ENCODE measurements around the gene MFSD11.
"Not testable (repeated sequence)": the region's sequence is repeated elsewhere in the genome, so short reads cannot be mapped to it uniquely, and the experiment has no call there.

The MFSD11 gene

GRCh38 chr17:76696763-76697701 lies 40.9 kb upstream of the MFSD11 start:
- TF ChIP-seq CTCF (IDR thresholded peaks at IDR 0.05; ENCODE audit: insufficient read depth, low read depth, low read length, missing control alignments) = no peak
- DNase-seq (ENCODE audit: low read depth) = peak; percentile 85

GRCh38 chr17:76697702-76698465 lies 40.0 kb upstream of the MFSD11 start:
- no peak overlapping the region for H3K4me3 ChIP-seq (ENCODE audit: low read depth, low read length)
- TF ChIP-seq CTCF (IDR thresholded peaks at IDR 0.05; ENCODE audit: insufficient read depth, low read depth, low read length, missing control alignments) = no peak
- no peak for DNase-seq (ENCODE audit: low read depth)

More at GRCh38 chr17:76696763-76697701, 40.9 kb upstream of the MFSD11 start:
- H3K4me3 ChIP-seq (ENCODE audit: low read depth, low read length) = no peak overlapping the region

GRCh38 chr17:76698466-76698977 lies 39.4 kb upstream of the MFSD11 start:
- DNase-seq (ENCODE audit: low read depth); H3K4me3 ChIP-seq (ENCODE audit: low read depth, low read length): not testable (repeated sequence)

DNA sequence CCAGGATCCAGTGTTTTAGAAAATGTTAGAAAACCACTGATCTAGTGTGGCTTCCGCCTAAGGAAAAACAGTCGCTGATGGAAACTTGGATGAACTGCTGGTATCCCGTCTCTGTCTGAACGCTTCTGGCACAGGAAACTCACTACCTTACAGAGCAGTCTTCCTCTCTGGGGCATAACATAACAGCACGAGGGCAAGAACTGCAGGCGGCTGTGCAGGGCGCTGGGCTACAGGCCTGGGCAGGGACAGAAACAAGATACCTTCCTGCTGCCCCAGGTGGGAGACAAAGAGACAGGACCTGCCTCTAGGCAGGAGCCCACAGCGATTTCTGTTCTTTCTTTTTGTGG lies 37.7 kb upstream of the MFSD11 start:
- no peak for DNase-seq (ENCODE audit: low read depth)
- H3K4me3 ChIP-seq (ENCODE audit: low read depth, low read length) = no peak overlapping the region
- no peak for TF ChIP-seq CTCF (IDR thresholded peaks at IDR 0.05; ENCODE audit: insufficient read depth, low read depth, low read length, missing control alignments)

- H3K4me3 ChIP-seq (ENCODE audit: low read depth, low read length) = no peak overlapping the region
- no peak for DNase-seq (ENCODE audit: low read depth)
- no peak for TF ChIP-seq CTCF (IDR thresholded peaks at IDR 0.05; ENCODE audit: insufficient read depth, low read depth, low read length, missing control alignments)
These were observed 37.1 kb upstream of the MFSD11 start for GRCh38 chr17:76700617-76701470.

GRCh38 chr17:76701471-76701967 lies 36.4 kb upstream of the MFSD11 start:
- H3K4me3 ChIP-seq (ENCODE audit: low read depth, low read length) = no peak overlapping the region
- no peak for DNase-seq (ENCODE audit: low read depth)
- no peak for TF ChIP-seq CTCF (IDR thresholded peaks at IDR 0.05; ENCODE audit: insufficient read depth, low read depth, low read length, missing control alignments)

Measured in GM12865 (cell line).